Esophagus muscularis mucosa (tissue), 4 donors: ENCODE data around the gene NRXN2. TPM values are rescaled to one million over a fixed set of nuclear protein-coding genes. Genes with fewer than 3 reads are reported as not detected.
A peak's percentile ranks its signal among the peaks of the same experiment; 100 is the strongest.

Experiments
- DNase-seq: peaks from one replicate; pipeline ENCODE4 v3.0.0-alpha.2; 2017; ENCODE audit errors: extremely low spot score
- H3K27ac ChIP-seq, 4 donors: fragments of 200-600 bp; sonication (generic); replicated peaks in 1 of 4; 1 replicate in 3 of 4; 2 replicates in 1 of 4; pipeline ENCODE4 v1.5.1; 2016 to 2019; ENCODE audit warnings: mild to moderate bottlenecking in 1 of 4
- H3K27me3 ChIP-seq, 4 donors: fragments of 200-600 bp; sonication (generic); one replicate each; pipeline versions ENCODE4 v1.5.1 to v1.6.0; 2016 to 2019
- H3K36me3 ChIP-seq, 4 donors: fragments of 200-600 bp; sonication (generic); one replicate each; pipeline ENCODE4 v1.5.1; 2016 to 2019
- H3K4me1 ChIP-seq, 4 donors: fragments of 200-600 bp; sonication (generic); one replicate each; pipeline ENCODE4 v1.5.1; 2016 to 2019
- H3K4me3 ChIP-seq, 4 donors: fragments of 200-600 bp; sonication (generic); 1 replicate in 2 of 4; 2 replicates in 2 of 4; pipeline ENCODE4 v1.5.1; 2016 to 2019; ENCODE audit warnings: mild to moderate bottlenecking in 4 of 4, moderate library complexity in 1 of 4
- H3K9me3 ChIP-seq, 4 donors: fragments of 200-600 bp; sonication (generic); 1 replicate in 3 of 4; 2 replicates in 1 of 4; pipeline ENCODE4 v1.5.1; 2016 to 2019
- EP300 ChIP-seq: sonication (generic); formaldehyde crosslinking; IDR thresholded peaks from one replicate; pipeline ENCODE4 v1.6.1; 2017; ENCODE audit warnings: antibody characterized with exemption
- POLR2A ChIP-seq: fragments of 450-650 bp; IDR thresholded peaks from one replicate; pipeline ENCODE4 v1.6.1; 2017; ENCODE audit warnings: antibody characterized with exemption, moderate library complexity, mild to moderate bottlenecking, low read depth
- POLR2AphosphoS5 ChIP-seq, 2 donors: sonication (generic); formaldehyde crosslinking; IDR thresholded peaks; one replicate each; pipeline ENCODE4 v1.6.1; 2017; ENCODE audit warnings: antibody characterized with exemption in 2 of 2
- WGBS: methylation state at CpG from one replicate; pipeline ENCODE4 v1.1.5; 2018; 5-methylcytosine and 5-hydroxymethylcytosine counted together
- intact Hi-C: fragments of 100-400 bp; cut with DNase I; formaldehyde crosslinking; loops from one replicate; pipeline ENCODE4 v1.15.1; 2023
- total RNA-seq, 4 donors: library from RNA; depleted of rRNA; stranded (reverse); fragments of >200 nt; gene quantifications; one replicate each; pipeline versions ENCODE4 v1.1.0 to v1.2.1, GENCODE V29; 2016
- TF ChIP-seq, protein P1 (sequence below), 3 experiments: fragments of 200-600 bp in 2 of 3; fragments of 450-650 bp in 1 of 3; sonication (generic) in 2 of 3; IDR thresholded peaks; one replicate each; pipeline ENCODE4 v1.5.1; 2017 to 2019; ENCODE audit warnings: antibody characterized with exemption in 3 of 3, mild to moderate bottlenecking in 2 of 3, moderate library complexity in 1 of 3

NRXN2 gene
- total RNA-seq, 4 donors from 2014 or later = 2.1 to 12.9 (median 4.3) TPM

DNA sequence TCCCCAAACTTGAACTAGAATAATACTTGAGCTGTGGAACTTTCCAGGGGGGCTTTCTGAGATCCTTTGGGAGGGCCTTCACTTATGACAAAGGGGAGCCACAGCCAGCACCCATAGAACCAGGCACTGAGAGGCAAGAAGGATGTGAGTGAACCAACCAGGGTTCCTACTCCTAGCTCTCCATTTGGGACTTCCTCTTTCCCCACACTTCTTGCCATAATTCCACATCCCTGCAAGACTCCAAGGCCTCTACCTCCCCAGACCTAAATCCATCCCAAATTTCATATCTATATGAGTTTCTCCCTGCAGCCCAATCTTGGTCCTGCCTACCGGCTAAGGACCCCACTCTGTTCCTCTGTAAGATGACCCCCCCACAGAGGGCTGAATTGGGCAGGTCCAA is 31.5 kb downstream of the NRXN2 start:
- Histone ChIP-seq H3K4me3 (no peak overlapping the region), H3K9me3 (no peaks in the 10 kb centered on the region), H3K4me1 (peaks cover 13 to 26% (median 20%) of the 10 kb centered on the region in 4 donors), H3K36me3 (no peaks in the 10 kb centered on the region), H3K27me3 (peaks cover 0 to 28% (median 0%) of the 10 kb centered on the region in 4 donors), H3K27ac (no peak overlapping the region)
- 100% methylated on average over 1 of the region's 1 CpG for WGBS
- no peak for DNase-seq
- TF ChIP-seq POLR2AphosphoS5 (IDR thresholded peaks at IDR 0.05) = no peak
- TF ChIP-seq, protein P1, sequence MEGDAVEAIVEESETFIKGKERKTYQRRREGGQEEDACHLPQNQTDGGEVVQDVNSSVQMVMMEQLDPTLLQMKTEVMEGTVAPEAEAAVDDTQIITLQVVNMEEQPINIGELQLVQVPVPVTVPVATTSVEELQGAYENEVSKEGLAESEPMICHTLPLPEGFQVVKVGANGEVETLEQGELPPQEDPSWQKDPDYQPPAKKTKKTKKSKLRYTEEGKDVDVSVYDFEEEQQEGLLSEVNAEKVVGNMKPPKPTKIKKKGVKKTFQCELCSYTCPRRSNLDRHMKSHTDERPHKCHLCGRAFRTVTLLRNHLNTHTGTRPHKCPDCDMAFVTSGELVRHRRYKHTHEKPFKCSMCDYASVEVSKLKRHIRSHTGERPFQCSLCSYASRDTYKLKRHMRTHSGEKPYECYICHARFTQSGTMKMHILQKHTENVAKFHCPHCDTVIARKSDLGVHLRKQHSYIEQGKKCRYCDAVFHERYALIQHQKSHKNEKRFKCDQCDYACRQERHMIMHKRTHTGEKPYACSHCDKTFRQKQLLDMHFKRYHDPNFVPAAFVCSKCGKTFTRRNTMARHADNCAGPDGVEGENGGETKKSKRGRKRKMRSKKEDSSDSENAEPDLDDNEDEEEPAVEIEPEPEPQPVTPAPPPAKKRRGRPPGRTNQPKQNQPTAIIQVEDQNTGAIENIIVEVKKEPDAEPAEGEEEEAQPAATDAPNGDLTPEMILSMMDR (IDR thresholded peaks at IDR 0.05) = no peak
- no peak for TF ChIP-seq POLR2A
- TF ChIP-seq EP300 = no peak
- intact Hi-C loops = no loop called here

- peaks cover 13 to 26% (median 20%) of the 10 kb centered on the region in 4 donors for H3K4me1 ChIP-seq
- DNase-seq = no peak
- no peaks in the 10 kb centered on the region for H3K9me3 ChIP-seq
- no peak overlapping the region for H3K27ac ChIP-seq
- intact Hi-C loops = no loop called here
- 51% methylated on average over 2 of the region's 8 CpGs for WGBS
- TF ChIP-seq EP300 (no peak), POLR2A (no peak), POLR2AphosphoS5 (IDR thresholded peaks at IDR 0.05) (no peak)
- TF ChIP-seq, protein P1 (IDR thresholded peaks at IDR 0.05) = no peak
- H3K36me3 ChIP-seq = no peaks in the 10 kb centered on the region
- no peak overlapping the region for H3K4me3 ChIP-seq
- peaks cover 0 to 27% (median 0%) of the 10 kb centered on the region in 4 donors for H3K27me3 ChIP-seq
Observed at GRCh38 chr11:64690235-64690634, 32.8 kb downstream of the NRXN2 start.

DNA sequence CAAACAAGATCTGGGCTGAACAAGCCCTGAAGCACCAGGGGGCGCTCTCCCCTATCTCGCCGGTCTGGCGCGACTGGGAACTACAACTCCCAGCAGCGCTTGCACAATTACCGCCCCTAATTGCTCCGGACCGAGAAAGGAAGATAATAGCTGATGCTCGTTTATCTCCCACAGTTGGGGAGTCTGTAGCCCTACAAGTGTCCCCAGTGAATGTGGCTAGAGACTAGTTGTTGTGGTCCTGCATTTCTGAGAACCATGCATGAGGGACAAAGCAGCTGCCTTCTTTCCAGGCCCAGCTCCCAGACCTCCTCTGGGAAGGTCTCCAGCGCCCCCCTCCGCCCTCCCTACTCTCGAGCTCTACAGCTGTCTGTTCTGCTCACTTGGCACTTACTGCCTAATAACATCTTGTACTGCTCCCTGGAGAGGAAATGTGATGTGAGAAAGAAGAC is 34.4 kb downstream of the NRXN2 start:
- DNase-seq = peak; percentile 97
- no peaks in the 10 kb centered on the region for H3K9me3 ChIP-seq
- no peaks in the 10 kb centered on the region for H3K36me3 ChIP-seq
- H3K4me1 ChIP-seq = peaks cover 13 to 26% (median 20%) of the 10 kb centered on the region in 4 donors
- WGBS = 2% methylated on average over 13 of the region's 13 CpGs
- TF ChIP-seq POLR2A (no peak), POLR2AphosphoS5 (IDR thresholded peaks at IDR 0.05) (peak; percentile 6 to 70), EP300 (no peak)
- TF ChIP-seq, protein P1 (IDR thresholded peaks at IDR 0.05) = peak; percentile 90 to 94 (median 92)
- peak overlapping the region; percentile 41 to 61 (median 48) for H3K4me3 ChIP-seq
- H3K27me3 ChIP-seq = peaks cover 0 to 12% (median 0%) of the 10 kb centered on the region in 4 donors
- peak overlapping the region; percentile 59 to 76 (median 66) for H3K27ac ChIP-seq
- intact Hi-C loops = loop anchor here (1.0 kb wide), 1 partner anchor 35 kb away; the partner anchor contains the start of gene NRXN2

- TF ChIP-seq POLR2AphosphoS5 (IDR thresholded peaks at IDR 0.05) (no peak), EP300 (no peak), POLR2A (no peak)
- TF ChIP-seq, protein P1 (IDR thresholded peaks at IDR 0.05) = no peak
- H3K27me3 ChIP-seq = peaks cover 0 to 5% (median 0%) of the 10 kb centered on the region in 4 donors
- no peak for DNase-seq
- intact Hi-C loops = loop anchor here (1.0 kb wide), 1 partner anchor 35 kb away; the partner anchor contains the start of gene NRXN2
- H3K9me3 ChIP-seq = no peaks in the 10 kb centered on the region
- peaks cover 13 to 25% (median 18%) of the 10 kb centered on the region in 4 donors for H3K4me1 ChIP-seq
- WGBS = 52% methylated on average over 19 of the region's 19 CpGs
- peak overlapping the region; percentile 41 to 61 (median 48) for H3K4me3 ChIP-seq
- no peaks in the 10 kb centered on the region for H3K36me3 ChIP-seq
- H3K27ac ChIP-seq = peak overlapping the region; percentile 59 to 76 (median 66)
Observed at GRCh38 chr11:64687643-64688533, 35.1 kb downstream of the NRXN2 start.
